Fibroblast of villous mesenchyme (primary cell): ENCODE measurements around the gene MAN2B2. TPM values are rescaled to one million over a fixed set of nuclear protein-coding genes. Genes with fewer than 3 reads are reported as not detected.

Experiments used
- DNase-seq: peaks from one replicate; pipeline ENCODE4 v3.0.0-alpha.2; 2010; ENCODE audit warnings: low read depth
- H3K4me3 ChIP-seq: 2 replicates; pipeline ENCODE4 v1.5.1; 2011; ENCODE audit warnings: low read depth, mild to moderate bottlenecking, low read length
- CTCF ChIP-seq: IDR thresholded peaks from 2 replicates; pipeline ENCODE4 v1.5.1; 2012; ENCODE audit warnings: low read depth, mild to moderate bottlenecking, low read length; ENCODE audit not compliant: insufficient read depth
- total RNA-seq: library from RNA; depleted of rRNA; stranded (reverse); fragments of >200 nt; gene quantifications from 2 replicates; pipeline ENCODE4 v1.2.3, GENCODE V29; 2012

MAN2B2 gene
- total RNA-seq, 1 donor, result 14.2 TPM

- no peak for TF ChIP-seq CTCF
- no peak for DNase-seq
- H3K4me3 ChIP-seq, result no peak overlapping the region
Observed at GRCh38 chr4:6549890-6550620, 24.9 kb upstream of the MAN2B2 start.

- no peak for DNase-seq
- no peak for TF ChIP-seq CTCF
- no peak overlapping the region for H3K4me3 ChIP-seq
Observed at GRCh38 chr4:6550821-6551220, 24.2 kb upstream of the MAN2B2 start.

- no peak overlapping the region for H3K4me3 ChIP-seq
- DNase-seq, result no peak
- TF ChIP-seq CTCF, result no peak
Observed at GRCh38 chr4:6551660-6552059, 23.3 kb upstream of the MAN2B2 start.

GRCh38 chr4:6555519-6555918 is 19.5 kb upstream of the MAN2B2 start:
- no peak overlapping the region for H3K4me3 ChIP-seq
- no peak for DNase-seq
- no peak for TF ChIP-seq CTCF

- H3K4me3 ChIP-seq, result no peak overlapping the region
- TF ChIP-seq CTCF, result no peak
Observed at GRCh38 chr4:6556263-6556662, 18.7 kb upstream of the MAN2B2 start.

GRCh38 chr4:6557185-6557584 is 17.8 kb upstream of the MAN2B2 start:
- H3K4me3 ChIP-seq, result no peak overlapping the region
- DNase-seq, result no peak
- no peak for TF ChIP-seq CTCF

More at GRCh38 chr4:6556263-6556662, 18.7 kb upstream of the MAN2B2 start:
- DNase-seq, result no peak

- no peak for TF ChIP-seq CTCF
- DNase-seq, result no peak
- H3K4me3 ChIP-seq, result no peak overlapping the region
Observed at GRCh38 chr4:6557856-6558255, 17.1 kb upstream of the MAN2B2 start.
